ENCODE measurements around the gene GLO1.

GRCh38 chr6:38676974-38677544 is 25.9 kb downstream of the GLO1 start:
- TF ChIP-seq CTCF (IDR thresholded peaks at IDR 0.05; ENCODE audit: extremely low read depth in 1 of 2, insufficient read depth in 1 of 2, low read depth in 1 of 2, low read length in 2 of 2) = no peak
- no peak for TF ChIP-seq POLR2A (IDR thresholded peaks at IDR 0.05; ENCODE audit: low read depth, low read length)
- TF ChIP-seq POLR2AphosphoS5 (IDR thresholded peaks at IDR 0.05; ENCODE audit: insufficient read depth, low read depth, low read length) = no peak
- no peak for TF ChIP-seq EZH2 (IDR thresholded peaks at IDR 0.05; ENCODE audit: borderline replicate concordance, low read depth, low read length, severe bottlenecking)
- no peak for TF ChIP-seq MAX (IDR thresholded peaks at IDR 0.05; ENCODE audit: insufficient read depth, insufficient read length)
- no peak for TF ChIP-seq GATA2 (IDR thresholded peaks at IDR 0.05; ENCODE audit: insufficient read depth, insufficient read length, low read depth, low read length)
